GM19240 (cell line): ENCODE measurements around the gene FCER1A.

Experiments
- DNase-seq: peaks from one replicate; pipeline ENCODE4 v3.0.0; 2011; ENCODE audit warnings: low spot score; ENCODE audit not compliant: insufficient read length

The FCER1A gene

DNA sequence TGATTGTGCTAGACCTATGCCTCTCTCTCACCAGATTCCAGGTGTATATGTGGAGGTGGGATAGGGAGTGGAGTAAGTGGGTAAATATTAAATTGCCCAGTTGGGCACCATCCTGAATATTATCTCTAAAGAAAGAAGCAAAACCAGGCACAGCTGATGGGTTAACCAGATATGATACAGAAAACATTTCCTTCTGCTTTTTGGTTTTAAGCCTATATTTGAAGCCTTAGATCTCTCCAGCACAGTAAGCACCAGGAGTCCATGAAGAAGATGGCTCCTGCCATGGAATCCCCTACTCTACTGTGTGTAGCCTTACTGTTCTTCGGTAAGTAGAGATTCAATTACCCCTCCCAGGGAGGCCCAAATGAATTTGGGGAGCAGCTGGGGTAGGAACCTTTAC is at the start of gene FCER1A:
Gene FCER1A (plus strand): TSS at position 242 of the 400 bp plus-strand sequence. CDS start 29 bp downstream, at position 271.
- no peak for DNase-seq

DNA sequence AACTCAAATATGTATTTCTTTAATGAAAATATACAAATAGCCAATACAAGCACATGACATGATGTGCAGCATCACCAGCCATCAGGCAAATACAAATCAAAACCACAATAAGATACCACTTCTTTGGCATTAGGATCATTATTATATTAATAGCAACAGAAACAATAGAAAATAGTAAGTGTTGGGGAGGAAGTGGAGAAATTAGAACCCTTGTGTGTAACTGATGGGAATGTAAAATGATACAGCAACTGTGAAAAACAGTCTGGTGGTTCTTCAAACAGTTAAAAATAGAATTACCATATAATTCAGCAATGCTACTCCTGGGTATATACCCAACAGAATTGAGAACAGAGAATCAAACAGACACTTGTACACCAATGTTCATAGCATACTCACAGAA is 40.8 kb upstream of the FCER1A start:
- no peak for DNase-seq

DNA sequence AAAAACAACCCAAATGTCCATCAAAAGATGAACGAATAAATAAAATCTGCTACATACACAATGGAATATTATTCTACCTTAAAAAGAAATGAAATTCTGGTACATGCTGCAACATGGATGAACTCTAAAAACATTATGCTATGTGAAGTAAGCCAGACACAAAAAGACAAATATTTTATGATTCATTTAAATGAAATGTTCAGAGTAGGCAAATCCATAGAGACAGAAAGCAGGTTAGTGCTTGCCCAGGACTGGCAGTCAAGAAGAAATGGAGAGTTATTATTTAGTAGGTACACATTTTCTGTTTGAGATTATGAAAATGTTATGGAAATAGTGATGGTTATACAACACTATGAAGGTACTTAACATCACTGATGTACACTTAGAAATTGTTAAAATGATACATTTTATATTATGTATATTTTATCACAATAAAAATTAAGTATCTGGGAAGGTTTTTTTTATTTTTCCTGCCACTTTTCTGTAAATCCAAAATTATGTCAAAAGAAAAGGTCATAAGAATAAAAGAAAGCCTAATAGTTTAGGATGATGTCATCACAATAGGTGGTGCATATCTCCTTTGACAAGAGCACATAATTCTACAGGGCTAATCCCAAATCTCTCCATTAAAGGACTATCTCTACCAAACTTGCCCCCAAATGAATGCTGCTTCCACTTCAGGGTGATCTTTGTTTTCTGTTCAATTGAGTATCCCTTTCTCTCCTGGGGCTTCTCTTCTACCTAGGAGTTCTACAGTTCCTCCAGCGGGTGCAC is 40.2 kb upstream of the FCER1A start:
- no peak for DNase-seq

DNA sequence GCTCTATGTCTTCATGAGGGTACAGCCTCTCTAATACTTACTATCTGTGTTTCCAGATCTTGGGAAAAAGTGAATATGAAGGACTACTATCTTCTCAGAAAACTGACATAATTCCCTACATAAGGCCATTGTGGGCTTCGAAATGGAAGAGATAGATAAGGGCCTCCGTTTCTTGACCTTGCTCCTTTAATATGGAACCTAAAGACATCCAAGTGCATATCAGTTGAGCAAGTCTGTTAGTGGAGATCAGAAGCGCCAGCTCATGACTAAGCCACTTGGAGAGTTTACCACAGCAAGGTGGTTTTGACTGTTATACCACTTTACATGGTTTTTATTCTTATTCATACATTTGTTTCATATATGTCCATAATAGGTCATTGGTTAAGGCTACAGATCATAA is 35.3 kb upstream of the FCER1A start:
- no peak for DNase-seq

DNA sequence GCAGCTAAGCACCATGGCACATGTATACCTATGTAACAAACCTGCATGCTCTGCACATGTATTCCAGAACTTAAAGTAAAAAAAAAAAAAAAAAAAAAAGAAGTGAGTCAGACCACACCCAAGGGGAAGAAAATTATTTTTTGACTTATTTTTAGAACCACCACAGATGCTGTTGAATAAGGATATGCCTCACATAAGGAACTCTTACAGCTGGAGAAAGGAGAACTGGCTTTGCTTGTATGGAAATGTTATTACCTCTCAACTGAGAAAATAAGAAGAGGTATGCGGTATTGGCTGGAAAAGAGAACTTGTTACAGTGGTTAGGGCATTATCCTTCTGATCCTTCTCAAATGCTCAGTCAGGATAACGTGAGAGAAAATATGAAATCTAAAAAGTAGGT is 27.5 kb upstream of the FCER1A start:
- DNase-seq, result no peak

DNA sequence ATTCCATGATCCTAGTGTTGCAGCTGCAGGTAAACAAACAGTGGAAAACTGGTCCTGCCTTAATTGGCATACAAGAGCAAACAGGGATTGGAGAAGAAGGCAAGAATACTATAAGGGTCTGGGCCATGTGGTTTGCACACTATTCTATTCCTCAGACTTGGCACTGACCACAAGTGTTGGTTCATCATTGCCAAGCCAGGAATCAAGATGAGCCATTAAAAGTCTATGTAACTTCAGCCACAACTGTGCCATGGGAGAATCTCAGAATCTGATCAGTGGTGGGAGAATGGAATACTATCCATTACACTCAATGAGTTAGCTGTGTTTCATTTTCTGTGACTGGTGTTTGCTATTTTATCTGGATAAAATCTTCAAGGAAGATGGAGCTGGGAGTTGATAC is 26.2 kb upstream of the FCER1A start:
- no peak for DNase-seq

DNA sequence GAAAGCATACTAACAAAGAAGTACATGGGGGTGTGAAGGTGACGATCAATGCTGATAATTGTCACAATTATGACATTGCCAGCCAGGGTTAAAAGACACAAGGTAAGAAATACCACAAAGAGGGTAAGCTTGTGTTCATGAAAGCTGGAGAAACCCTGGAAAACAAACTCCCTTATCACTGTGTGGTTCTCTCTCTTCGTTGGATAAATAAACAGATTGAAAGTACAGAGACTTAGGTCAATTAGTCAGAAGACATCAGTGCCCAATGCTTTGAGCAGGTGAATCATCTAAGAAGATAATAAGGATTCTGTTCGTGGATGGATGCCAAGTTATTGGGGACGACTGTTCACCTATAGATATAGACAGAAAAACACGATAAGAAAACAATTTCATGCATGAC is 22.4 kb upstream of the FCER1A start:
- DNase-seq, result no peak

DNA sequence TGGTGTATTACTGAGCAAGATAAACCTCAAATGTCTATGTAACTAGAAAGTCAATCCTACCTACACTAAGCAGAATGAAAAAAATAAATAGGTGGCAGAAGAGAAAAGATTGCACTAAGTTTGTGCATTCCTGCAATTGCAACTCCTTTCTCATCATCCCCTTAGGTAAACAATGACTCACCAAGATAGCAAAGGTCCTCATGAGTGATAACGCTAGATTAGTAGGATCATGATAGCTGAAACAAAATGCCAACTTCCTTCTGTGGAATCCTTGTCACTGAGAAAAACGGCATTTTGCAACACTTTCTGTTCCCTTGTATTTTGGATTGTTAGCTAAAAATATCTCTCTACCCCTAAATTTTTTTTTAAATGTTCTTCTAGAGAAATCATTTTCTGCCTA is 20.0 kb upstream of the FCER1A start:
- no peak for DNase-seq

DNA sequence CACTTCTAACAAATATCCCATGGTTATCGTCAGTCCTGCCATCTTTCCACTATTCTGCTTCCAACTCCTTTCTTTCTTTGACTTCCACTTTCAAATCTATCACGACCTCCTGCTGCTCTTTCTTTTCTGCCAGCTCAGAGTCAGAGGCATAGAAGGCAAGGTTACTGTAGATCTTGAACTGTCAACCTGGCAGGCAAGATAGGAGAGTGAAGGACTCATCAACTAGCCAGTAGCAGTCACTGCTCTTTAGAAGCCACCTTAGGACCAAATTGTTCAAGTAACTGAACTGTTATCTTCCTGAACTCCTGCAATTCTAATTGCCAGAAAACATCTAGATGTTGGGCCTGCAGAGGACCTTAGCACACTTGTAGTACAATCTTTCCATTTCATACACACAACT is 13.1 kb upstream of the FCER1A start:
- no peak for DNase-seq

DNA sequence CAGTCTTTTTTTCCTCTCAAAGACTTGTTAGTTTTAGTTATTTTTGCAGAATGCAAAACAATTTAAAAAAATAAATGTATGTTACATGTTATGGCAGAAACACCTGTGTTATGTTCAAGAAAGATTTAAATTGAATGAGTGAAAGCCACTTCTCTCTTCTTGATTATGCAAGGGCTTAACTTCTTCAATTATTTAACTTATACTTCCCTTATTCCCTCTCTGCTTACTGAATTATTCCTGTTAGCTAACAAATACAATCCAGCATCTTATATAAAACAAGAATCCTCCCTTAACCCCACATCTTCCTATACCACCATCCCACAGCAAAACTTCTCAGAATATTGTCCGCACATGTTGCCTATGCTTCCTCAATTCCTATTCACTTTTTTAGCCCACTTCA is 10.7 kb upstream of the FCER1A start:
- no peak for DNase-seq

DNA sequence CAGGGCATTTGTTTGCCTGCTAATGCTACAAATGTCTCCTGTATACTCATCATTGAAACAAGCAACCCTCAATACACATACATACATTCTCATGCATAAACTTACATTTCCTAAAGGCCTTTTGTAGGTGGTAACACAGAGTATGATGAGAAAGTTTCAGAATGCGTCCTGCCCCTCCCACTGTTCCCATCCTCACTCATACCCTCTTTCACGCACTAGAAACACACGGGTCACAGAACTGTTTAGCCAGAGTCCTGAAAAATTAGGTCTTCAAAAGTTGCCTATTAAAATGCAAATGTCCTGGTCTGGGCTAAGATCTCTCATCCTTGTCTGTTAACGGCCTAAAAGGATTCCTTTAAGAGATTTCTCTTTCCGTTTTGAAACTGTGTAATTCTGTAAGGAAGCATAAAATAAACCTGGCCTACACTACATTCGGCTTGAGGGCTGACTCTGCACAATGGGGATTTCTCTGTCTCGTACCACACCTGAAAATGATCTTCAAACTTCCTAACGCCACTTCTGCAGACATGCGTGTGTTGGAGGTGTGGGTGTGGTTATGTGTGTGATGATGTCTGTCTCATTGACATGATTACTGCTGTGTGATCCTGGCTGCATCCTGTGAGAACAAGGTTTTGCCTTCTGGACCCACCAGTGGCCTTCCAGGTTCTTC is 5.3 kb upstream of the FCER1A start:
- no peak for DNase-seq

DNA sequence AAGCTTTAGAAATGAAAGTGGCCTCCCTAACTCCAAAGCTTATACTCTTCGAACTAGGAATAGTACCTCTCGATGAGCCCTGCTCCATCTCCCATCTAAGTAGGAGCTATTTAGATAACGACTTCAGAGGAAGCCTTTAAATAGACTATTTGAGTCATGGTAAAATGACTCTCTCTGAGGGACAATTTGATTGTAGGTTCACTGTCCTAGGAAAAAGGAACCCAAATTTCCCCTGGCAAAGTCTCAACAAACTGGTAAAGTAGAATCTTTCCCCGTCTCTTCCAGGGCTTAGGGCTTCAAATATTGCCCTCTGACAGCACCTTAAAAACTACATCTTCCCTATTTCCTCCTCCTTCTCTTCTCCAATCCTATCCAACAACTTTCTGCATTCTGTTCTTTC is 2.0 kb upstream of the FCER1A start:
- no peak for DNase-seq

DNA sequence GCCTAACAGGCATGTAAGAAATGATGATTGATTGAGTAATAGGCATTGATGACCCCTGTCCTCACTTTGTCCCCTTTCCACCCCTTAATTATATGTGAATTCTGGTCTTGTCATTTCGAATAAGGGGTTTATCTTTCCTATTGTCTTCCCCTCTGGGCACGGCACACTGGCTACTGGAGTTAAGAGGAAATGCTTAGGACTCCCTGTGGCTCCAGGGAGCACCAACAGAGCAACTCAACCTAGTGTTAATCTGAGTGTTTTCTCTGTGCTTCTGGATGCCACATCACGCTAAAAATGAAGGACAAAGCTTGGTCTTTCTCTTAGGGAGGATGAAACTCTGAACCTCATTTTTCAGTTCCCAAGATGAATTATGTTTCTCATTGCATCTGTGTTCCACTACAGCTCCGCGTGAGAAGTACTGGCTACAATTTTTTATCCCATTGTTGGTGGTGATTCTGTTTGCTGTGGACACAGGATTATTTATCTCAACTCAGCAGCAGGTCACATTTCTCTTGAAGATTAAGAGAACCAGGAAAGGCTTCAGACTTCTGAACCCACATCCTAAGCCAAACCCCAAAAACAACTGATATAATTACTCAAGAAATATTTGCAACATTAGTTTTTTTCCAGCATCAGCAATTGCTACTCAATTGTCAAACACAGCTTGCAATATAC is 5.3 kb downstream of the FCER1A start:
- no peak for DNase-seq

DNA sequence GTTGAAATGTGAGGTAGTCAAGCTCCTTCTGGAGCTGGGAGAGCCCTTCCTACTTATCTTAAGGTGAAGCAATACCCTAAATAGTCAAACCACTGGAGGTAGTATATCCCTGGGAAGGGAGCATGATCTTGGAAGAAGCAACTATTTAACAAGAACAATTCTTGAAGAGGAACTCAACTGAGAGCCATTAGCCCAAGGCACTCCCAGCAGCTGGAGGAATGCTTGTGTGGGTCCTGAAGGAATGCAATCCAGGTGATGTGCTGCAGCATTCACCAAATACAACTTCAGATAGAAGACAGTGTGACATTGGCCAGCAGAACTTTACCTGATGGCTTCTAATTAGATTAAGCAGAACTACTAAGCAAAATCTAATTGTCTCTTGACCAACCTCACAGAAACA is 9.5 kb downstream of the FCER1A start:
- no peak for DNase-seq

DNA sequence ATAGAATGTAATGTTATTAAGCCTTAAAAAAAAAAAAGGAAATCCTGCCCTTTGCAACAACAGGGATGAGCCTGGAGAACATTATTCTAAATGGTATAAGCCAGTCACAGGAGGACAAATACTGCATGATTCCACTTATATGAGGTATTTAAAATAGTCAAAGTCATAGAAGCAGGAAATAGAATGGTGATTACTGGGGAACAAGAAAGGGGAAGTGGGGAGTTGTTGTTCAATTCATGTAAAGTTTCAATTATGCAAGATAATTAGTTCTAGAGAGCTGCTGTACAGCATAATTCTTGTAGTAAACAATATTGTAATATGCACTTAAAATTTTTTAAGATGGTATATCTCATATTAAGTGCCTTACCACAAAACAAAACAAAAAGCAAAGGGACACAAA is 13.2 kb downstream of the FCER1A start:
- DNase-seq, result no peak

DNA sequence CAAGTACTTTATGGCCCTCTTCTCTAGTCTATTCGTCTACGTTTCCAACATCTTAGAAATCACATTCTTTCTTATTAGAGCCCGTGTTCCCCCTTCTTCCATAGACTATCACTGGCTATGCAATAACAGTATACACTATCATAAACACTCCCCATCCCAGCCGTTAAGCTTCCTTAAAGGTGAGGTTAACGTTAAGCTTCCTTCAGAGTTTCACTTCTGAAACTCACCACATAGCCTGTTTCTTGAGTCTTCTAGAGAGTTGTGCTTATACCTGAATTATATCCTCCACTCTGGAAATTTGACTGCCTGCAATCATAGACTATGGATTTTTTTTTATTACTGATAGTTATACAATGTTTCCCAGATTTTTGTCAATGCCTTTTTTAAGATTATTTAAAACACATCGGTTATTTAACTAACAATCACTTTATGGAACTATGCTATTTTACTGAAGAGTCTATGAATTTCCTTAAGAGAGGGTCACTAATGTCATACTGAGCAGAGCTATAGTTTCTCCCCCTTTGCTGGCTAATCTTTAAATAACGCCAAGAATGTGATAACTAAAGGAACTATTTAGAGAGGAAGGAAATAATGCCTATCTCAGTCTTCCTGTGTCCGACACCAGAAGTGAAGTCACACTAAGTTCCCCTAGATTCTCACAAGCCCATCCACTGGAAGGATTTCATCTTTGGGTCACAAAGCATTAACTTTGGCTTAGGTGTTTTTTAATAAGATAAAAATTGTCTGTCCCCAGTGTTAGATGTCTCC is 16.8 kb downstream of the FCER1A start:
- DNase-seq, result no peak

DNA sequence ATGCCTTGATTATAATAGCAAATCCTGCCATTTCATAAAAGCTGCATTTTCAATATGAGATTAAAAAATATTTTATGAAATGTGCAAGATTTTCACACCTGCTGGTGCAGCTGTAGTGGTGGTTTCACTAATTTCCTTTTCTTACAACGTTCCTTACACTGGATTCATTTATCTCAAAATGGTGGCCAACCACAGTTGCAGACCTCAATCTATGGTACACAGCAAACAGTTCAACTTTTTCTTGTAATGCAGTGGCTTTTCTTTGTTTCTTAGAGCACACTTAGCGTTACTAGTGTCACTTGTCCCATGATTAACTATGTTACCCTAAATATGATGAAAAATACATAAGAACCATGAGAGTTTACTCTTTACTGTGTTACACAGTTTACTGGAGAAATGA is 32.7 kb downstream of the FCER1A start:
- DNase-seq, result no peak

DNA sequence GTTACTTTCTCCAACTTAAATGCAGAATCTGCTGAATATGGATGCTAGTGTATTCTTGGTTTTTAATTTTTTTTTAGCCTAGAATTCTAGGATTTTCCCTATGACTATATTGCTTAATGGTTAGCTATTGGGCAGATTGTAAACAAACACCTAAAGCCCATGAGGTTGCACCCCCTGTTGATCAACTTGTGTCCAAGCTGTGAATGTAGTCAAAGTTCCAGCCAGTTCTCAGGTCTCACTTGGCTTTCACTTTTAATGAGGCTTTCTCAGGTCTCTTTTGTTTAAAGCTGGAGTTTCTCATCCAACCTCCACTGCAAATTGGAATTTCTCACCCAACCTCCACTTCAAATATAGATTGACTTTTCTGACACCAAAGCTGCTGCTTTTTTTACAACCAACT is 35.9 kb downstream of the FCER1A start:
- no peak for DNase-seq

DNA sequence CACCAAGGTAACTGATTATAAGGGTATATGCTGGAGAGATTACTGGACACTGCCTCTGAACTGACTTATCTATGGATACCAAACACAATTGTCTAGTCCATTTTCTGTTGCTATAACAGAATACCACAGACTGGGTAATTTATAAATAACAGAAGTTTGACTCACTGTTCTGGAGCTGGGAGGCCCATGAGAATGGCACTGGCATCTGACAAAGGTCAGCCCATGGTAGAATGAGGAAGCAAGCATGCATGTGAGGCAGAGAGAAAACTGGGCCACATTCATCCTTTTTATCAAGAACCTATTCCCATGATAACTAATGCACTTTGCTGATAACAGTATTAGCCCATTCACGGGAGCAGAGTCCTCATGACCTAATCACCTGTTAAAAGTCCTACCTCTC is 37.4 kb downstream of the FCER1A start:
- DNase-seq, result no peak

DNA sequence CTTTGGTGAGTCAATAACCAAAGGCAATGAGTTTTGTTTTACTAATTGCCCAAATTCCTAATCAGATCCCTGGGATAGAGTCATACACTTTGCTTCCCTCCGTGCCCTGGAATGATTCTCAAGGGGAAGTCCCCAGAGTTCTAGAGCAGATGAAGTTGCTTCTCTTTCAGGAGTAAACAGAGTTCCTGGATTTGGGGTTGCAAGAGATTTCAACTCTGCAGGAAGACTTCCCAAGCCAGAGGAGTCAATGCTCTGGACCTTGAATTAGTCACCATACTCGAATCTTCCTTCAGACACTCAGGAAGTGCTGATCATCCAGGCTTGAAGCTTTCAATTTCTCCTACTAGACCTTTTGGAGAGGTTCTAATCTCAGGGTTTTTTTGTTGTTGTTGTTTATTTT is 39.6 kb downstream of the FCER1A start:
- DNase-seq, result no peak

DNA sequence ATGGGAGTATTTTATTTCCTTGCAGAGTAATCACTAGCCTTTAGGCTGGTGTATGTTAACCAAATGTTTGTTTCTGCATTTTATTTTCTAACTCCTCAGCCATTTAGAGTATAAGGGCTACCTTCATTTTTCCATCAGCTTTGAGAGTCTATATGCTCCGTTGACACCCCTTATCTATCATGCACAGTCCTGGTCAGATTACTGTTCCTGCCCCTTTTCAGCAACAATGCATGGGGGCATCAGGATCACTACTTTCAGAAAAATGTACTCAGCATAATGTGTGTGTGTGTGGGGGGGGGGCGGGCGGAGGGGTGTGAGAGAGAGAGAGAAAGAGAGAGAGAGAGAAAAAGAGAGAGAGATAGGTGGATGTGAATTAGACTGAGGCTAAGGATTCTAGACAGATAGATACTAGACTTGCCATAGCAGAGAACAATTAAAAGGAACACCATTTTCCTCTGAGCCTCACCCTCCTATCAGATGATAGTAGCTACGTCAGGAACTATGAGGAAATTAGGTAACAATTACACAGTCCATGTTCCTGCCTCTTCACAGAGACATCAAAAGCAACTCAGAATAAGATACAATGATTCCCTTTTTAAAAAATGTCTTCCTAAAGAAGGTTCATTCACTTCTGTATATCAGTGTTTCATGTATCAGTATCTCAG is 40.8 kb downstream of the FCER1A start:
- no peak for DNase-seq
